Measurements from ENCODE around the gene CYP24A1.

Gene CYP24A1

GRCh38 chr20:54172856-54173652, 732 bp downstream of the CYP24A1 start:
- DNase-seq = peak in 1 of 2 experiments; percentile 5

- DNase-seq = no peak
These were observed 1.3 kb downstream of the CYP24A1 start for GRCh38 chr20:54172532-54172855.

GRCh38 chr20:54170963-54171362, 2.8 kb downstream of the CYP24A1 start:
- DNase-seq = no peak

GRCh38 chr20:54170026-54170471, 3.7 kb downstream of the CYP24A1 start:
- no peak for DNase-seq

- no peak for DNase-seq
These were observed 4.6 kb downstream of the CYP24A1 start for GRCh38 chr20:54168961-54169862.

- no peak for DNase-seq
These were observed 5.6 kb downstream of the CYP24A1 start for GRCh38 chr20:54167909-54168872.

GRCh38 chr20:54166987-54167662, 6.7 kb downstream of the CYP24A1 start:
- DNase-seq = no peak

- no peak for DNase-seq
These were observed 8.0 kb downstream of the CYP24A1 start for GRCh38 chr20:54165803-54166202.

- no peak for DNase-seq
These were observed 8.8 kb downstream of the CYP24A1 start for GRCh38 chr20:54165014-54165413.

- DNase-seq = no peak
These were observed 10.4 kb downstream of the CYP24A1 start for GRCh38 chr20:54163402-54163801.

- no peak for DNase-seq
These were observed 11.3 kb downstream of the CYP24A1 start for GRCh38 chr20:54162378-54163009.

GRCh38 chr20:54161821-54162149, 12.0 kb downstream of the CYP24A1 start:
- DNase-seq = no peak

- DNase-seq = no peak
These were observed 12.6 kb downstream of the CYP24A1 start for GRCh38 chr20:54161008-54161820.

GRCh38 chr20:54160065-54161007, 13.4 kb downstream of the CYP24A1 start:
- no peak for DNase-seq

GRCh38 chr20:54158856-54159418, 14.8 kb downstream of the CYP24A1 start:
- no peak for DNase-seq

- DNase-seq = no peak
These were observed 15.6 kb downstream of the CYP24A1 start for GRCh38 chr20:54158226-54158625.

- no peak for DNase-seq
These were observed 16.6 kb downstream of the CYP24A1 start for GRCh38 chr20:54156981-54157835.

- DNase-seq = no peak
These were observed 17.3 kb downstream of the CYP24A1 start for GRCh38 chr20:54156522-54156921.
